Mucosa of stomach (tissue), 1 donor: Measurements from ENCODE around the gene IL1RAP.

Experiments used
- H3K27me3 ChIP-seq: one replicate; pipeline ENCODE4 v1.7.0; 2013; ENCODE audit warnings: mild to moderate bottlenecking, low read length; ENCODE audit not compliant: control insufficient read depth, insufficient read depth
- H3K36me3 ChIP-seq: one replicate; pipeline ENCODE4 v1.7.0; 2013; ENCODE audit warnings: low read length; ENCODE audit not compliant: control insufficient read depth, insufficient read depth
- H3K4me1 ChIP-seq: one replicate; pipeline ENCODE4 v1.7.0; 2013; ENCODE audit warnings: mild to moderate bottlenecking, low read length; ENCODE audit not compliant: control insufficient read depth, insufficient read depth
- H3K4me3 ChIP-seq: one replicate; pipeline ENCODE4 v1.7.0; 2013; ENCODE audit warnings: low read length
- H3K9ac ChIP-seq: one replicate; pipeline ENCODE4 v1.7.0; 2013; ENCODE audit warnings: mild to moderate bottlenecking, low read length, moderate library complexity
- H3K9me3 ChIP-seq: one replicate; pipeline ENCODE4 v1.7.0; 2013; ENCODE audit warnings: mild to moderate bottlenecking, low read length, moderate library complexity; ENCODE audit not compliant: control insufficient read depth
- donor health status: Pancreatic carcinoma.

The IL1RAP gene

GRCh38 chr3:190548031-190548656 is 34.3 kb downstream of the IL1RAP start:
- no peak overlapping the region for H3K9ac ChIP-seq
- no peaks in the 10 kb centered on the region for H3K4me1 ChIP-seq
- no peaks in the 10 kb centered on the region for H3K9me3 ChIP-seq
- H3K4me3 ChIP-seq, result no peak overlapping the region
- H3K36me3 ChIP-seq, result no peaks in the 10 kb centered on the region
- no peaks in the 10 kb centered on the region for H3K27me3 ChIP-seq

- H3K36me3 ChIP-seq, result no peaks in the 10 kb centered on the region
- H3K4me1 ChIP-seq, result no peaks in the 10 kb centered on the region
- H3K9ac ChIP-seq, result no peak overlapping the region
- H3K9me3 ChIP-seq, result no peaks in the 10 kb centered on the region
- H3K27me3 ChIP-seq, result no peaks in the 10 kb centered on the region
- no peak overlapping the region for H3K4me3 ChIP-seq
Measured at GRCh38 chr3:190552021-190552420, 38.1 kb downstream of the IL1RAP start.

- no peaks in the 10 kb centered on the region for H3K4me1 ChIP-seq
- no peak overlapping the region for H3K9ac ChIP-seq
Measured at GRCh38 chr3:190552969-190553759, 39.3 kb downstream of the IL1RAP start.

GRCh38 chr3:190554197-190554596 is 40.3 kb downstream of the IL1RAP start:
- H3K4me3 ChIP-seq, result no peak overlapping the region
- no peaks in the 10 kb centered on the region for H3K36me3 ChIP-seq
- no peaks in the 10 kb centered on the region for H3K9me3 ChIP-seq
- H3K27me3 ChIP-seq, result no peaks in the 10 kb centered on the region
- no peaks in the 10 kb centered on the region for H3K4me1 ChIP-seq
- H3K9ac ChIP-seq, result no peak overlapping the region

More at GRCh38 chr3:190552969-190553759, 39.3 kb downstream of the IL1RAP start:
- no peak overlapping the region for H3K4me3 ChIP-seq
- H3K27me3 ChIP-seq, result no peaks in the 10 kb centered on the region
- H3K36me3 ChIP-seq, result no peaks in the 10 kb centered on the region
- no peaks in the 10 kb centered on the region for H3K9me3 ChIP-seq

- Histone ChIP-seq H3K36me3 (no peaks in the 10 kb centered on the region), H3K4me1 (no peaks in the 10 kb centered on the region), H3K27me3 (no peaks in the 10 kb centered on the region), H3K9ac (no peak overlapping the region), H3K9me3 (no peaks in the 10 kb centered on the region), H3K4me3 (no peak overlapping the region)
Measured at GRCh38 chr3:190556351-190556750, 42.5 kb downstream of the IL1RAP start.

GRCh38 chr3:190557296-190557695 is 43.4 kb downstream of the IL1RAP start:
- Histone ChIP-seq H3K4me1 (no peaks in the 10 kb centered on the region), H3K27me3 (no peaks in the 10 kb centered on the region), H3K36me3 (no peaks in the 10 kb centered on the region), H3K9ac (no peak overlapping the region), H3K4me3 (no peak overlapping the region), H3K9me3 (no peaks in the 10 kb centered on the region)

- Histone ChIP-seq H3K27me3 (no peaks in the 10 kb centered on the region), H3K4me3 (no peak overlapping the region), H3K9me3 (no peaks in the 10 kb centered on the region), H3K9ac (no peak overlapping the region), H3K4me1 (no peaks in the 10 kb centered on the region), H3K36me3 (no peaks in the 10 kb centered on the region)
Measured at GRCh38 chr3:190558316-190558715, 44.4 kb downstream of the IL1RAP start.

GRCh38 chr3:190558796-190559195 is 44.9 kb downstream of the IL1RAP start:
- Histone ChIP-seq H3K4me1 (no peaks in the 10 kb centered on the region), H3K27me3 (no peaks in the 10 kb centered on the region), H3K36me3 (no peaks in the 10 kb centered on the region), H3K9me3 (no peaks in the 10 kb centered on the region), H3K4me3 (no peak overlapping the region), H3K9ac (no peak overlapping the region)

- Histone ChIP-seq H3K4me3 (no peak overlapping the region), H3K9me3 (no peaks in the 10 kb centered on the region), H3K9ac (no peak overlapping the region), H3K27me3 (no peaks in the 10 kb centered on the region), H3K4me1 (no peaks in the 10 kb centered on the region), H3K36me3 (no peaks in the 10 kb centered on the region)
Measured at GRCh38 chr3:190560013-190560895, 46.4 kb downstream of the IL1RAP start.

- Histone ChIP-seq H3K4me3 (no peak overlapping the region), H3K9me3 (no peaks in the 10 kb centered on the region), H3K27me3 (no peaks in the 10 kb centered on the region), H3K4me1 (peaks cover 8% of the 10 kb centered on the region), H3K36me3 (no peaks in the 10 kb centered on the region), H3K9ac (no peak overlapping the region)
Measured at GRCh38 chr3:190562866-190563510, 49.1 kb downstream of the IL1RAP start.

GRCh38 chr3:190564175-190564574 is 50.3 kb downstream of the IL1RAP start:
- peaks cover 8% of the 10 kb centered on the region for H3K4me1 ChIP-seq
- H3K4me3 ChIP-seq, result no peak overlapping the region
- no peaks in the 10 kb centered on the region for H3K36me3 ChIP-seq
- H3K9ac ChIP-seq, result no peak overlapping the region
- no peaks in the 10 kb centered on the region for H3K9me3 ChIP-seq
- no peaks in the 10 kb centered on the region for H3K27me3 ChIP-seq
